IPS-18a (cell line): ENCODE results near the gene FXYD3.

Experiments
- H3K27ac ChIP-seq: one replicate; pipeline ENCODE4 v1.5.1; 2013; ENCODE audit warnings: low read length
- H3K27me3 ChIP-seq: one replicate; pipeline ENCODE4 v1.6.1; 2013; ENCODE audit warnings: mild to moderate bottlenecking, low read length; ENCODE audit not compliant: control insufficient read depth, insufficient read depth
- H3K36me3 ChIP-seq: one replicate; pipeline ENCODE4 v1.6.1; 2013; ENCODE audit warnings: low read depth, low read length; ENCODE audit not compliant: control insufficient read depth
- H3K4me1 ChIP-seq: one replicate; pipeline ENCODE4 v1.6.1; 2013; ENCODE audit warnings: low read depth, low read length; ENCODE audit not compliant: control insufficient read depth
- H3K4me3 ChIP-seq: one replicate; pipeline ENCODE4 v1.5.1; 2013; ENCODE audit warnings: low read length
- H3K9ac ChIP-seq: one replicate; pipeline ENCODE4 v1.6.1; 2013; ENCODE audit warnings: mild to moderate bottlenecking, low read length, moderate library complexity
- H3K9me3 ChIP-seq: one replicate; pipeline ENCODE4 v1.6.1; 2013; ENCODE audit warnings: low read depth, low read length; ENCODE audit not compliant: control insufficient read depth

The FXYD3 gene

DNA sequence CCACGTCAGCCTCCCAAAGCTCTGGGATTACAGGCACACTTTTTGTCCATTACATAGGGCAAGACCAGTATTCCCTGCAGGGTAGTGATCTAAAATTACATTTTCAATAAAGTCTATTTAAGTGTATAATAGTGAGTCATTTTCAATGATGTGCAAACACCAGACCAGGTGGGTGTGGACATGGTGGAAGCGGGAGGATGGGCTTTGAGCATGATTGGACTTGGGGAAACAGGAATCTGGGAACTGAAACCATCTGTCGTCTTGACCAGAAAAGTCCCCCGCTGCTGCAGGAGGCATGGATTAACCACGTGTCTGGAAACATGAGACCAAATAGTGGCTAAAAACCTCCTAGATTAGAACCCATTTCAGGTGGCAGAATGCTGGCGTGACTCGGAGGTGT, 4.9 kb downstream of the FXYD3 start:
- no peaks in the 10 kb centered on the region for H3K27me3 ChIP-seq
- H3K9ac ChIP-seq = no peak overlapping the region
- no peaks in the 10 kb centered on the region for H3K36me3 ChIP-seq
- H3K4me1 ChIP-seq = peaks cover 12% of the 10 kb centered on the region
- no peak overlapping the region for H3K27ac ChIP-seq
- no peaks in the 10 kb centered on the region for H3K9me3 ChIP-seq
- H3K4me3 ChIP-seq = no peak overlapping the region

DNA sequence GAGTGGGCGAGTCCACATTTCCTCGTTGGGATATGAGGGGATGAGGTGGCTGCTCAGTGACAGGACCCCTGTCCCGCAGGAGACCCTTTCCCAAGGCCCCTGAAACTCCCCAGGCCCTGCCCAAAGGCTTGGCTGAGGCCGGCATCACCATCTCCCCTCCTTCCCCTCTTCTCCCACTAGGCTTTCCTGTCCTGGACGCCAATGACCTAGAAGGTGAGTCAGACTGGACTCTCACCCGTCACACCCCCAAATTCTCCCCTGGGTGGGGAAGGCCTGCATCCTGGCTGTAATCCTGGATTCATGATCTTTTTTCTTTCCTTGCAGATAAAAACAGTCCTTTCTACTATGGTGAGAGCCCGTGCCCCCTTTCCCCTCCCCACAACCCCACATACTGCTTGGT, 5.3 kb downstream of the FXYD3 start:
- no peaks in the 10 kb centered on the region for H3K9me3 ChIP-seq
- no peaks in the 10 kb centered on the region for H3K27me3 ChIP-seq
- no peak overlapping the region for H3K27ac ChIP-seq
- peaks cover 12% of the 10 kb centered on the region for H3K4me1 ChIP-seq
- H3K36me3 ChIP-seq = no peaks in the 10 kb centered on the region
- no peak overlapping the region for H3K9ac ChIP-seq
- H3K4me3 ChIP-seq = no peak overlapping the region

DNA sequence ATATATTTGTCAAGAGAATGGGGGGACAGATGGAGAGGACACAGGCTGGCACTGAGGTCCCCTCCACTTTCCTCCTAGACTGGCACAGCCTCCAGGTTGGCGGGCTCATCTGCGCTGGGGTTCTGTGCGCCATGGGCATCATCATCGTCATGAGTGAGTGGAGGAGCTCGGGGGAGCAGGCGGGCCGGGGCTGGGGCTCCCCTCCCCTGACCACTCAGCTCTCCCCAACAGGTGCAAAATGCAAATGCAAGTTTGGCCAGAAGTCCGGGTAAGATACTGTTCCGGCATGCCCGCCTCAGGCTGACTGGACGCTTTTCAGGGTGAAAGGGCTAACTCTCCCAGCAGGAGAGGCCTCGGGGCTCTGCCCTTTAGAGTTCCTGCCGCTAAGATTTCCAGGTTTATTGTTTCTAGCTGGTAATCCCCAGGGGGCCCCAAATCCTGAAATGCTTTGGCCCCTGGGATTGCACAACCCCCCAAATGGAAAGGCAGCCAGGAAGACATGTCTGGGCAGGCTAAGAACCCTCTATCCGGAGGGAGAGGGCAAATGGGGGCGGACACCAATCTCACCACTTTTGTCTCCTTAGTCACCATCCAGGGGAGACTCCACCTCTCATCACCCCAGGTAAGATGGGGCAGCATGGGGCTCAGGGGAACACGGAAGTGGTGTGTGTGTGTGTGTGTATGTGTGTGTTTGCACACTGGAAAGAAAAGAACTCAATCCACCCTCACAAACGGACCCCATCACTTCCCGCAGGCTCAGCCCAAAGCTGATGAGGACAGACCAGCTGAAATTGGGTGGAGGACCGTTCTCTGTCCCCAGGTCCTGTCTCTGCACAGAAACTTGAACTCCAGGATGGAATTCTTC, 7.3 kb downstream of the FXYD3 start:
- Histone ChIP-seq H3K27ac (no peak overlapping the region), H3K9ac (no peak overlapping the region), H3K4me1 (peaks cover 12% of the 10 kb centered on the region), H3K27me3 (no peaks in the 10 kb centered on the region), H3K4me3 (no peak overlapping the region), H3K36me3 (no peaks in the 10 kb centered on the region), H3K9me3 (no peaks in the 10 kb centered on the region)

DNA sequence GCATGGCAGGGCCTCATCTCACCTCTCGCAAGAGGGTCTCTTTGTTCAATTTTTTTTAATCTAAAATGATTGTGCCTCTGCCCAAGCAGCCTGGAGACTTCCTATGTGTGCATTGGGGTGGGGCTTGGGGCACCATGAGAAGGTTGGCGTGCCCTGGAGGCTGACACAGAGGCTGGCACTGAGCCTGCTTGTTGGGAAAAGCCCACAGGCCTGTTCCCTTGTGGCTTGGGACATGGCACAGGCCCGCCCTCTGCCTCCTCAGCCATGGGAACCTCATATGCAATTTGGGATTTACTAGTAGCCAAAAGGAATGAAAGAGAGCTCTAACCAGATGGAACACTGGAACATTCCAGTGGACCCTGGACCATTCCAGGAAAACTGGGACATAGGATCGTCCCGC, 8.0 kb downstream of the FXYD3 start:
- Histone ChIP-seq H3K9ac (no peak overlapping the region), H3K27ac (no peak overlapping the region), H3K4me1 (peaks cover 12% of the 10 kb centered on the region), H3K9me3 (no peaks in the 10 kb centered on the region), H3K27me3 (no peaks in the 10 kb centered on the region), H3K36me3 (no peaks in the 10 kb centered on the region), H3K4me3 (no peak overlapping the region)

DNA sequence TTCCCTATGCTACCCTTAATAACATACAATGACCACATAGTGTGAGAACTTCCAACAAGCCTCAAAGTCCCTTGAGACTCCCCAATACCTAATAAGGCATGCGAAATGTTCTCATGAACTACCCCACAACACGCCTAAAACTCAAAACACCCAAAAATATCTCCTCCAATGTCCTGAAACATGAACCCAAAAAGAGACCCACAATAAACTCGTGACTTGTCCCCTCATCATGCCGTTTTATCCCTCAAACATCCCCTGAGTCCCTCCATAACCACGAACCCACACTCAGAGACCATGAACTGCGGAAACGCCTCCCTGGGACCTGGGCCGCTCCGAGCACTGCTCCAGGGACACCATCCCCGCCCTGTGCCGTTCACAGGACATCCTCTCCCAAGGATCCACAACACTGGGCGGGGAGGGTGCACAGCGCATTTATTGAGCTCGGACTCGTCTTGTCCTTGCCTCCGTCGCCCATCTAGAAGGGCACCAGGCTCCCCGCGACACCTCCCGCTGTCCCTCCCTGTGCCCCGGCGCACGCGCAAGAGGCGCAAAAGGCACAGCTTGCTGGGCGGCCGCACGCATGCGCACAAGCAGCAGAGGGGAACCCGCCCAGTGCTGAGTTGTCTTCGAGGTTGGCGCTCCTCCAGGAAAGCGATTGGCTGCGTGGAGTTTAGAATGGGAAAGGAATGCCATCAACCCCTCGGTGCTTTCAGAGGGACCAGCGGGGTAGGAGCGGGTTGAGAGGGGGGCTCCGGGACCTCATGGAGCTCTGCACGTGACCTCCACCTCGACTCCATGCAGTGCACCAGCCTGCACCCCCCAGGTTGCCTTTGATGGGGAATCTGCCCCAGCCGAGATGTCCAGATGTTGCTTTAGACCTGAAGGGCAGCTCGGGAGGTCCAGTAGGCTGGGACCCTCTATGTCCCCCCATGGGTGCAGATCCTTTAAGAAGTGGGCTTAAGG, 8.8 kb downstream of the FXYD3 start:
- no peak overlapping the region for H3K27ac ChIP-seq
- H3K4me1 ChIP-seq = peaks cover 12% of the 10 kb centered on the region
- H3K9me3 ChIP-seq = no peaks in the 10 kb centered on the region
- H3K36me3 ChIP-seq = no peaks in the 10 kb centered on the region
- H3K9ac ChIP-seq = no peak overlapping the region
- H3K4me3 ChIP-seq = no peak overlapping the region
- no peaks in the 10 kb centered on the region for H3K27me3 ChIP-seq

DNA sequence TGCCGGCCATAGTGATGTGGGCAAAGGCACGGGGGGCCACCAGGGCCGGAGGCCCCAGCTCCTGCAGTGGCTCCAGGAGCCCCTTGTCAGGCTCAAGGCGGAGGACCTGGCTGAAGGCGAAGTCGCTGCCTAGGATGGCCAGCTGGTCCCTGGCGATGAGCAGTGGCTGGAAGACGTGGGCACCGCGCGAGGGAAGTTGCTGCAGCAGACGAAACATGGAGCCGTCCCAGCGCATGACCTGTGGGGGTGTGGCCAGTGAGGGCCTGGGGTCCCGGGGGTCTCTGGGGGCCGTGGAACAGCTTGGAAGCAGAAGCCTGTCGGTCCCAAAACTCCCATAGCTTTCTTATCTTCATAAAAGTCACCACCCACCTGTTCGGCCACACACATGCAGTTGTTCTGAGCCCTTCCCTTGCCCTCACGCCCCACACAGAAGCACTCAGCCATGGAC, 9.7 kb downstream of the FXYD3 start:
- H3K4me3 ChIP-seq = no peak overlapping the region
- peaks cover 12% of the 10 kb centered on the region for H3K4me1 ChIP-seq

DNA sequence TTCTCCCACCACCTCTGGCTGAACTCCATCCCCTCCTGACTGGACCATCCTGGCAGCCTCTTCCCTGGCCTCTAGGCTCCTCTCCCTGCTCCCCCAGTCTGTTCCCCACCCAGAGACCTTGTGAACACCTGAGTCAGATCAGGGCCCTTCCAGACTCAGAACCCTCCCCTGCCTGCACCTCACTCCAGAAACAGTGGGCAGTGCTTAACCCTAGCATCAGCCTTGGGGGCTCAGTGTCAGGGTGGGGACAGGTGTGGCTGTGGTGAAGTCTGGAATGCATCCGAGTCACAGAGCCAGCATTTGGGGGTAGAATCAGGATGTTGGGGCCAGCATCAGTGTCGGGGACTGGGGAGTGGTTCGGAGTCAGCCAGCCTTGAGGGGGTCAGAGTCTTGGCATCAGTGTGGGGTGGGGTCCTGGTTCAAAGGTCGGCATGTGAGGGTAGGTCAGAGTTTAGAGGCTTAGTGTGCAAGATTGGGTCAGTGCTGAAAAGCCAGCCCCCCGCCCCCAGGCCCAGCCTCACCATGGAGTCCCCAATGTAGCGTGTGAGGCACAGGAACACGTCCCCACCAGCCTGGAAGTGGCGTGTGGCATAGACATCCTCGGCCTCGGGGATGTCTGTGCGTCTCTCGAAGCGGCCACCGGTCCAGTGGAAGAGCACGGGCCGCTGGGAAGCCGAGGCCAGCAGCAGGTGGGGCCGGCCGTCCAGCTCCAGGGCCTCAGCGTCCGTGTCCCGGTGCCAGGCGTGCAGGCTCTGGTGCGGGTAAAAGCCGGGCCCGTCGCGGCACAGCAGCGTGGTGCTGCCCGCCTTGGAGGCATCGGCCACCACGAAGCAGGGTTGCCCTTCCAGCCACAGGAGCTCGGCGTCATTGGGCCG, 10.4 kb downstream of the FXYD3 start:
- Histone ChIP-seq H3K36me3 (no peaks in the 10 kb centered on the region), H3K9me3 (no peaks in the 10 kb centered on the region), H3K27me3 (no peaks in the 10 kb centered on the region), H3K27ac (no peak overlapping the region), H3K9ac (no peak overlapping the region), H3K4me1 (peaks cover 12% of the 10 kb centered on the region), H3K4me3 (no peak overlapping the region)

More for the DNA sequence above, 9.7 kb downstream of the FXYD3 start:
- H3K9ac ChIP-seq = no peak overlapping the region
- no peaks in the 10 kb centered on the region for H3K9me3 ChIP-seq
- H3K27me3 ChIP-seq = no peaks in the 10 kb centered on the region
- no peak overlapping the region for H3K27ac ChIP-seq
- no peaks in the 10 kb centered on the region for H3K36me3 ChIP-seq

DNA sequence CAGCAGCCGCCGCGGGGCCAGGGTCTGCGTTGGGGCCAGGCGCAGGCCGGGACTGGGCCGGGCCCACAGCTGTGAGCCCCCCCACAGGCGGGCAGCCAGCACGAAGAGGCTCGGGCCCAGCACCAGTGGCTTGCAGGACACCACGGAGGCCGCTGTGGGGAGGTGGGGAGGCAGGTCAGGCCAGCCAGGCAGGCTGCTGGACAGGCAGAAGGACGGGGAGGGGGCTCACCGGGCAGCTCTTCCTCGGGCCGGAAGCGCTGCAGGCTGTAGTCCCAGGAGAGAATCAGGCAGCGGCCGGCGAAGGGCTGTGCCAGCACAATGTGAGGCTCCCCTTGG, 11.0 kb downstream of the FXYD3 start:
- Histone ChIP-seq H3K4me3 (no peak overlapping the region), H3K9ac (no peak overlapping the region), H3K27me3 (no peaks in the 10 kb centered on the region), H3K36me3 (no peaks in the 10 kb centered on the region), H3K9me3 (no peaks in the 10 kb centered on the region), H3K27ac (no peak overlapping the region), H3K4me1 (peaks cover 12% of the 10 kb centered on the region)

DNA sequence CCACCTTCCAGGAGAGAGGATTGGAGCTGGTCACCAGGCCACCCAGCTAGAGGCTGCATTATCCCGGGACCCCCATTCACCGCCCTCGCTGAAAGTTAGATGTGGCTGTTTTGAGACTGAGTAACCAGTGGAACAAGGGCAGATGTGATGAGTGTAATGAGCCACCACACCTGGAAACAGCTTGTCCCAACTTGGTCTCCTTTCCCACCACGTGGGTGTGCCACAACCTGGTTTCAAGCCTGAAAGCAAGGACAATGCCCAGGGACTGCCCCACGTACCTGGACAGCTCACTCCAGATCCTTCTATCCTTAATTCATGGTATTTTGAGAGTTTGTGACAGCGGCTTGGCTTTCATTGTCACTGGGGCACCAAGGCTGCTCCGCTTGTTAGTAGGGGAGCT, 12.2 kb downstream of the FXYD3 start:
- H3K4me3 ChIP-seq = no peak overlapping the region
- H3K27me3 ChIP-seq = no peaks in the 10 kb centered on the region
- no peak overlapping the region for H3K9ac ChIP-seq
- peaks cover 6% of the 10 kb centered on the region for H3K4me1 ChIP-seq
- H3K9me3 ChIP-seq = no peaks in the 10 kb centered on the region
- no peaks in the 10 kb centered on the region for H3K36me3 ChIP-seq
- H3K27ac ChIP-seq = no peak overlapping the region

DNA sequence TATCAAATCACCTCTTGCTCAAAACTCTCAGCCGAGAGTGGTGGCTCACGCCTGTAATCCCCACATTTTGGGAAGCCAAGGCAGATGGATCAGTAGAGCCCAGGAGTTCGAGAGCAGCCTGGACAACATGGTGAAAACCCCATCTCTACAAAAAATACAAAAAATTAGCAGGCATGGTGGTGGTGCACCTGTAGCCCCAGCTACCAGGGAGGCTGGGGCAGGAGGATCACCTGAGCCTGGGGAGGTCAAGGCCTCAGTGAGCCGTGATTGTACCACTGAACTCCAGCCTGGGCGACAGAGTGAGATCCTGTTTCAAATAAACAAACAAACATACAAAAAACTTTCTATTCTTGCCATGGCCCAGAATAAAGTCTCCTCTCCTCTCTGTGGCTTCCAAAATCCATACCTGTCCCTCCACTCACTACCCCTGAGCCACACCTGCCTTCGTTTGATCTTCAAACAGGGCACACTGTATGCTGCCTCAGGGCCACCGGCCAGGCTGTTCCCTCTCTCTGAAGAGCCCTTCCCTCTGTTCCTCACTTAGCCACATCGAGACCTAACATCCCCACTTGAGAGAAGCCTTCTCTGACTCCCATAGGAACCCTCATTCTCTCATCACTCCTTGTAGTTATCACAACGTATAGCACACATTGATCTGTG, 12.9 kb downstream of the FXYD3 start:
- no peak overlapping the region for H3K27ac ChIP-seq
- H3K36me3 ChIP-seq = no peaks in the 10 kb centered on the region
- H3K9me3 ChIP-seq = no peaks in the 10 kb centered on the region
- no peaks in the 10 kb centered on the region for H3K27me3 ChIP-seq
- H3K9ac ChIP-seq = no peak overlapping the region
- no peak overlapping the region for H3K4me3 ChIP-seq
- no peaks in the 10 kb centered on the region for H3K4me1 ChIP-seq
